Measurements from ENCODE around the gene HAGHL. TPM values are rescaled to one million over a fixed set of nuclear protein-coding genes. Genes with fewer than 3 reads are reported as not detected.

The HAGHL gene
- polyA plus RNA-seq, 1 donor: 9.1 TPM

DNA sequence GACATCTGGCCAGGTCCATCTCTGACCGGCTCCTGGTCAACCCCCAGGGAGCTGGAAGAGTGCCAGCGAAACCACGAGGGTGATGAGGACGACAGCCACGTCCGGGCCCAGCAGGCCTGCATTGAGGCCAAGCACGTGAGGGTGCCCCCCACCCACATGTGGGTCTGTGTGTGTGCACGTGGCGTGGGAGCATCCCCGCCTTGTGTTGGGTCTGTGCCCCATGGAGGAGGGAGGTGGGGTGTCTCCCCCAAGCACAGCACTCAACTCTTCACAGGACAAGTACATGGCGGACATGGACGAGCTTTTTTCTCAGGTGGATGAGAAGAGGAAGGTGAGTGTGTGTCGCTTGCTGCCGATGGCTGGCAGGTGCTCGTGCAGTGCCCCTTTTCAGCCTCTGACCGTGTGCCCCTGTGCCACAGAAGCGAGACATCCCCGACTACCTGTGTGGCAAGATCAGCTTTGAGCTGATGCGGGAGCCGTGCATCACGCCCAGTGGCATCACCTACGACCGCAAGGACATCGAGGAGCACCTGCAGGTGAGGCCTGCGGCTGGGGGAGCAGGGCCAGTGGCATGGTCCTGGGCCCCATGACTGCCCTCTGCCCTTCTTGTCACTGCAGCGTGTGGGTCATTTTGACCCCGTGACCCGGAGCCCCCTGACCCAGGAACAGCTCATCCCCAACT is 45.0 kb upstream of the HAGHL start:
- Histone ChIP-seq H3K27me3 (ENCODE audit: control insufficient read depth, insufficient read depth, low read length) (peaks cover 2% of the 10 kb centered on the region), H3K27ac (ENCODE audit: low read length) (no peak overlapping the region), H3K9me3 (ENCODE audit: control insufficient read depth, low read depth, low read length) (peaks cover 9% of the 10 kb centered on the region), H3K4me1 (ENCODE audit: control insufficient read depth, insufficient read depth, low read length) (peaks cover 36% of the 10 kb centered on the region), H3K4me3 (ENCODE audit: low read length) (peak overlapping the region; percentile 82), H3K36me3 (ENCODE audit: control insufficient read depth, insufficient read depth, low read length) (peaks cover 30% of the 10 kb centered on the region)
- DNase-seq: no peak
- WGBS (ENCODE audit: insufficient coverage, low lambda C conversion rate): no CpG with 5 or more reads among the region's 28 CpGs

GRCh38 chr16:682493-683395 is 44.2 kb upstream of the HAGHL start:
- no peak for DNase-seq
- Histone ChIP-seq H3K36me3 (ENCODE audit: control insufficient read depth, insufficient read depth, low read length) (peaks cover 34% of the 10 kb centered on the region), H3K27ac (ENCODE audit: low read length) (no peak overlapping the region), H3K27me3 (ENCODE audit: control insufficient read depth, insufficient read depth, low read length) (no peaks in the 10 kb centered on the region), H3K9me3 (ENCODE audit: control insufficient read depth, low read depth, low read length) (peaks cover 12% of the 10 kb centered on the region), H3K4me3 (ENCODE audit: low read length) (peak overlapping the region; percentile 60), H3K4me1 (ENCODE audit: control insufficient read depth, insufficient read depth, low read length) (peaks cover 32% of the 10 kb centered on the region)
- WGBS (ENCODE audit: insufficient coverage, low lambda C conversion rate): no CpG with 5 or more reads among the region's 36 CpGs

- Histone ChIP-seq H3K27me3 (ENCODE audit: control insufficient read depth, insufficient read depth, low read length) (no peaks in the 10 kb centered on the region), H3K4me1 (ENCODE audit: control insufficient read depth, insufficient read depth, low read length) (peaks cover 32% of the 10 kb centered on the region), H3K27ac (ENCODE audit: low read length) (no peak overlapping the region), H3K9me3 (ENCODE audit: control insufficient read depth, low read depth, low read length) (peaks cover 12% of the 10 kb centered on the region), H3K4me3 (ENCODE audit: low read length) (peak overlapping the region; percentile 60), H3K36me3 (ENCODE audit: control insufficient read depth, insufficient read depth, low read length) (peaks cover 38% of the 10 kb centered on the region)
- DNase-seq: no peak
- no CpG with 5 or more reads among the region's 57 CpGs for WGBS (ENCODE audit: insufficient coverage, low lambda C conversion rate)
These were observed 43.4 kb upstream of the HAGHL start for GRCh38 chr16:683396-684070.

DNA sequence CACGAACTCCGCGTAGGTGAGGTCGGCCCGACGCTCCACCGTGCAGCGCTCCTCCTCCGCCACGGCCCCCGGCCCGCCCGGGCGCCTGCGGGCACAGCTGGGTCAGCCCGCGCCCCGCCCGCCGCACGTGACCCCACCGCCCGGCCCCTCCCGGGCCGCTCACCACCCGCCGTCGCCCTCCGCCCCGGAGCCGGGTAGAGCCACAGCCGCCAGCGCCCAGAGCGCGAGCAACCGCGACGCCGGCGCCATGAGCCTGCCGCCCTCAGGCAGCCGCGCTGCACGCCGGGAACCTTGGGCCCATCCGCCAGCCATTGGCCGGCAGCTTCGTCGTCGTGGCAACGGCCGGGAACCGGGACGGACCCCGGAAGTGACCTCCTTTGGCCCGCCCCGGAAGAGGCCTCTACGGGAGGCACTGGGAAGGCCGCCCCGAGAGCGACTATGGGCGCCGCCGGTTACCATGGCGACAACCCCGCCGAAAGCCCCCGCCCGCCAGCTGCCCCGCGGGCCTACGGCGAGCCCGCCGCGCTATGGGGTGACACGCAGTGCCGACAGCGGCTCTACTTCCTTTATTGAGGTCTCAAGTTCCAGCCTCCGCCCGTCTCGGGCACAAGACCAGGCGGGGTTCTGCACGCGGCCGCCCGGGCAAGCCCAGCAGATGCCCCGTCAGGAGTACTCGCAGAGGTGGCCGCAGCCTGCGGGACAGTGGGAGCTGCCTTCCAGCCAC is 42.7 kb upstream of the HAGHL start, which contains the start of gene JMJD8:
JMJD8 (minus strand) TSS at position 264 of the 724 bp plus-strand sequence; CDS start at position 249, 15 bp downstream.
- Histone ChIP-seq H3K9me3 (ENCODE audit: control insufficient read depth, low read depth, low read length) (peaks cover 12% of the 10 kb centered on the region), H3K36me3 (ENCODE audit: control insufficient read depth, insufficient read depth, low read length) (peaks cover 38% of the 10 kb centered on the region), H3K4me1 (ENCODE audit: control insufficient read depth, insufficient read depth, low read length) (peaks cover 32% of the 10 kb centered on the region), H3K4me3 (ENCODE audit: low read length) (peak within 1 kb of the TSS; percentile 60), H3K27me3 (ENCODE audit: control insufficient read depth, insufficient read depth, low read length) (no peaks in the 10 kb centered on the region), H3K27ac (ENCODE audit: low read length) (peak within 1 kb of the TSS; percentile 47)
- DNase-seq: peak; percentile 95 to 96
- no CpG with 5 or more reads among the region's 91 CpGs for WGBS (ENCODE audit: insufficient coverage, low lambda C conversion rate)

- H3K27me3 ChIP-seq (ENCODE audit: control insufficient read depth, insufficient read depth, low read length): no peaks in the 10 kb centered on the region
- peaks cover 38% of the 10 kb centered on the region for H3K36me3 ChIP-seq (ENCODE audit: control insufficient read depth, insufficient read depth, low read length)
- no CpG with 5 or more reads among the region's 61 CpGs for WGBS (ENCODE audit: insufficient coverage, low lambda C conversion rate)
- H3K9me3 ChIP-seq (ENCODE audit: control insufficient read depth, low read depth, low read length): peaks cover 12% of the 10 kb centered on the region
- H3K4me1 ChIP-seq (ENCODE audit: control insufficient read depth, insufficient read depth, low read length): peaks cover 37% of the 10 kb centered on the region
- no peak overlapping the region for H3K4me3 ChIP-seq (ENCODE audit: low read length)
- no peak for DNase-seq
- H3K27ac ChIP-seq (ENCODE audit: low read length): no peak overlapping the region
These were observed 41.8 kb upstream of the HAGHL start for GRCh38 chr16:684961-685696.

GRCh38 chr16:685967-686366 is 40.9 kb upstream of the HAGHL start:
- H3K4me1 ChIP-seq (ENCODE audit: control insufficient read depth, insufficient read depth, low read length): peaks cover 36% of the 10 kb centered on the region
- no peak overlapping the region for H3K4me3 ChIP-seq (ENCODE audit: low read length)
- H3K36me3 ChIP-seq (ENCODE audit: control insufficient read depth, insufficient read depth, low read length): peaks cover 38% of the 10 kb centered on the region
- no peak for DNase-seq
- no CpG with 5 or more reads among the region's 10 CpGs for WGBS (ENCODE audit: insufficient coverage, low lambda C conversion rate)
- H3K9me3 ChIP-seq (ENCODE audit: control insufficient read depth, low read depth, low read length): peaks cover 12% of the 10 kb centered on the region
- H3K27me3 ChIP-seq (ENCODE audit: control insufficient read depth, insufficient read depth, low read length): peaks cover under 1% of the 10 kb centered on the region
- H3K27ac ChIP-seq (ENCODE audit: low read length): no peak overlapping the region

DNA sequence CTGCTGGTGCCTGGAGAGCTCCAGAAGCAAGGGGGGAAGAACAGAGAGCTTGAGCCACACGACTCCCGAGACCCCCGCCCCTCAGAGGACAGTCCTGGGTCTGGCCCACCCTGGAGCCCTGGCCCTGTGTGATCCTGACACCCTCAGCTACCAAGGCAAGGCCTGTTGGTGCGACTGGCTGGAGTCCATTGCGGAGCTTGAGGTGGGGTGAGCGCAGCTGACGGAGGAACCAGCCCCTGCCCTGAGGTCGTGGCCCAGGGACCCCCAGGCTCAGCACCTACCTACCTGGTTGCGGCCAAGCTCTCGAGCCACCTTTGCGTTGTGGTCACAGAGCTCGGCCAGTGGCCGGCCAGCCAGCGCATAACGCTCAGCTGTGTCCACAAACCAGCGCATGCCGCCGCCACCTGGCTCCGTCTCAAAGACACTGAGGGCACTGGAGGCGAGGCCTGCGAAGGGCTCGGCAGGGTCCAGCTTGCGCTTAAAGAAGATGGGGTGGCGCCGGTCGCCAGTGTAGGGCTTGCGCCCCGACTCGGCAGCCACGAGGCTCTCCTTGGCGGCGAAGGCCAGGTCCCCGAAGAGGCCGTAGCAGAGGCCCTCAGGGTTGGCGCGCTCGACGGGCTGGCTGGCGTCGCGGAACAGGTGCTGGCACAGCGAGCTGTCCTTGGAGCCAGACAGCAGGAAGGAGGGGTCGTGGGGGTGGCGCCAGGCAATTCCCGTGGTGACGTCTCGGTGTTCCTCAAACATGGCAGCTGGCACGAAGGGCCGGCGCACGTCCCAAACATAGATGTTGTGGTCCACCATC is 40.2 kb upstream of the HAGHL start:
- no peak overlapping the region for H3K4me3 ChIP-seq (ENCODE audit: low read length)
- H3K36me3 ChIP-seq (ENCODE audit: control insufficient read depth, insufficient read depth, low read length): peaks cover 37% of the 10 kb centered on the region
- no peak for DNase-seq
- H3K9me3 ChIP-seq (ENCODE audit: control insufficient read depth, low read depth, low read length): peaks cover 12% of the 10 kb centered on the region
- H3K27me3 ChIP-seq (ENCODE audit: control insufficient read depth, insufficient read depth, low read length): peaks cover 4% of the 10 kb centered on the region
- WGBS (ENCODE audit: insufficient coverage, low lambda C conversion rate): no CpG with 5 or more reads among the region's 51 CpGs
- H3K27ac ChIP-seq (ENCODE audit: low read length): no peak overlapping the region
- peaks cover 29% of the 10 kb centered on the region for H3K4me1 ChIP-seq (ENCODE audit: control insufficient read depth, insufficient read depth, low read length)

GRCh38 chr16:687499-687898 is 39.4 kb upstream of the HAGHL start:
- no peak overlapping the region for H3K27ac ChIP-seq (ENCODE audit: low read length)
- peaks cover 12% of the 10 kb centered on the region for H3K9me3 ChIP-seq (ENCODE audit: control insufficient read depth, low read depth, low read length)
- H3K27me3 ChIP-seq (ENCODE audit: control insufficient read depth, insufficient read depth, low read length): peaks cover 12% of the 10 kb centered on the region
- H3K4me3 ChIP-seq (ENCODE audit: low read length): no peak overlapping the region
- no CpG with 5 or more reads among the region's 19 CpGs for WGBS (ENCODE audit: insufficient coverage, low lambda C conversion rate)
- H3K4me1 ChIP-seq (ENCODE audit: control insufficient read depth, insufficient read depth, low read length): peaks cover 22% of the 10 kb centered on the region
- H3K36me3 ChIP-seq (ENCODE audit: control insufficient read depth, insufficient read depth, low read length): peaks cover 29% of the 10 kb centered on the region
- DNase-seq: no peak

Data from large intestine (tissue), 3 donors.